Lower leg skin (tissue), 4 donors: ENCODE results near the gene DUSP5. TPM values are rescaled to one million over a fixed set of nuclear protein-coding genes. Genes with fewer than 3 reads are reported as not detected.

Experiments
- DNase-seq, 2 donors: peaks; one replicate each; pipeline ENCODE4 v3.0.0-alpha.2; 2019; ENCODE audit warnings: low spot score in 2 of 2
- H3K4me3 ChIP-seq: fragments of 200-600 bp; sonication (generic); 2 replicates; pipeline ENCODE4 v1.5.1; 2017; ENCODE audit warnings: mild to moderate bottlenecking, low read depth; ENCODE audit not compliant: poor library complexity, severe bottlenecking
- CTCF ChIP-seq, 3 donors: fragments of 450-650 bp; IDR thresholded peaks; one replicate each; pipeline ENCODE4 v1.5.1; 2016; ENCODE audit warnings: antibody characterized with exemption in 3 of 3, mild to moderate bottlenecking in 3 of 3, moderate library complexity in 2 of 3
- POLR2A ChIP-seq, 2 donors: fragments of 450-650 bp; IDR thresholded peaks; one replicate each; pipeline ENCODE4 v1.6.1; 2016 to 2017; ENCODE audit warnings: antibody characterized with exemption in 2 of 2, mild to moderate bottlenecking in 1 of 2, moderate library complexity in 1 of 2
- WGBS, 2 donors: methylation state at CpG; one replicate each; pipeline ENCODE4 v1.1.5; 2018; 5-methylcytosine and 5-hydroxymethylcytosine counted together
- intact Hi-C: fragments of 100-400 bp; cut with DNase I; formaldehyde crosslinking; loops from one replicate; pipeline ENCODE4 v1.15.0; 2023; ENCODE audit warnings: low total_unique reads
- total RNA-seq, 4 donors: library from RNA; depleted of rRNA; stranded (reverse); fragments of >200 nt; gene quantifications; one replicate each; pipeline ENCODE4 v1.1.0, GENCODE V29; 2016

DUSP5 gene
- total RNA-seq, 4 donors from 2014 or later, result 29.8 to 57.2 (median 32.9) TPM

DNA sequence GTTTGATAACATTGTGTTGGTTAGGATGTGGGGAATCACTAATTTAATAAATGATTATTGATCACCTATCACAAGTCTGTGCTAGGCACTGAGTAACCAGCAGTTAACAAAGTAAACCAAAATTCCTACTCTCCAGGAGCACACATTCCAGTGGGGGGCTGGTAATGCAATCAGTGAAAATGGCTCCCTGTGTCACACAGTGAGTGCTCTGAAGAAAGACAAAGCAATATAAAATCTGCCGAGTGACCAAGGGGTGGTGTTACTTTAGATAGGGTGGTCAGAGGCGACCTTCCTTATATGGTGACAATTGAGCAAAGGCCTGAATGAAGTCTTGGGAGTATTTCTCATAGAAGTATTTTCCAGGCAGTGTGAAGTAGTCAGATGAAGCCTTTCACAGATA is 56.2 kb downstream of the DUSP5 start:
- TF ChIP-seq CTCF (IDR thresholded peaks at IDR 0.05), result no peak
- TF ChIP-seq POLR2A (IDR thresholded peaks at IDR 0.05), result no peak
- DNase-seq, result no peak
- no peak overlapping the region for H3K4me3 ChIP-seq
- intact Hi-C loops, result no loop called here
- WGBS, 2 donors, result 40 to 77% methylated on average over 2 of the region's 2 CpGs

DNA sequence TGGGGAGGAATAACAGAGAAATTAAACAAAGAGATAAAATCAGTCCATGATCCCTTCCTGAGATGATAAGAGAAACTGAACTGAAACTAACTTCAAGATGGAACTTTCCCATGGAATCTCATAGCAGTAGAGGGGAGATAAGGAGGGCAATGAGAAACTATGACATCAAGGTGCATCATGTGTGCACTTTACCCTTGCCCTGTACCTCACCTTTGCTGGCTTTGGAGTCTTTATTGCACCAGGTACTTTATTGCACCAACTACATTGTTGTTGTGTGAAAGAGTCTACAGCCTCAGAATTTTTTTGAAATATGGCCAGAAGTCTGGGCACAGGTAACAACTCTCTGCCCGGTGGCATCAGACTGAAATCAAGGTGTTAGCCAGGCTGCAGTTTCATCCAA is 58.6 kb downstream of the DUSP5 start:
- DNase-seq, result no peak
- WGBS, 2 donors, result 76 to 79% methylated on average over 1 of the region's 1 CpG
- H3K4me3 ChIP-seq, result no peak overlapping the region
- no peak for TF ChIP-seq CTCF (IDR thresholded peaks at IDR 0.05)
- no peak for TF ChIP-seq POLR2A (IDR thresholded peaks at IDR 0.05)
- intact Hi-C loops, result no loop called here

DNA sequence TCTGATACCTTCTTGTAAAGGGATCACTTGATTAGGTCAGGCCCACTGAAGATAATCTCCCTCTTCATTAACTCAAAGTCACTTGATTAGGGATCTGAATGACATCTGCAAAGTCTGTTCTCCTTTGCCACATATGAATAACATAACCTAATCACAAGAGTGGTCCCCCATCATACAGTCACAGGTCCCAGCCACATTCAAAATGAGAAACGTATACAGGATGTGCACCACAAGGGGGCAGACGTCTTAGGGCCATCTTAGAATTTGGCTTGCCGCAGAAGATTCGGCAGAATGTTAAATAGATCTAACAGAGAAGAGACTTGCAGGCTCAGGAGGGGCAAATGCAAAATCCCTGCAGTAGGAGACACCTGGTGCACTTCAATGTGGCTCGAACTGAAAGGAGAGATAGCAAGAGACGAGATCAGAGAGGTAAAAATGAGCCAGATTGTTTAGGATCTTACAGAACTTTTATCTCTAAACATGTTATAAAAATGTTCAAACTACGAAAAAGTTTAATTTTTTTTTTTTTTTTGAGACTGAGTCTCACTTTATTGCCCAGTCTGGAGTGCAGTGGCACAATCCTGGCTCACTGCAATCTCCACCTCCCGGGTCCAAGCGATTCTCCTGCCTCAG is 59.4 kb downstream of the DUSP5 start:
- intact Hi-C loops, result no loop called here
- 48 to 54% methylated on average over 9 of the region's 9 CpGs for WGBS, 2 donors
- TF ChIP-seq POLR2A (IDR thresholded peaks at IDR 0.05) (no peak), CTCF (IDR thresholded peaks at IDR 0.05) (no peak)

GRCh38 chr10:110558041-110558440 is 60.3 kb downstream of the DUSP5 start:
- no peak for DNase-seq
- WGBS, 2 donors, result 83 to 85% methylated on average over 3 of the region's 3 CpGs
- TF ChIP-seq CTCF (IDR thresholded peaks at IDR 0.05) (no peak), POLR2A (IDR thresholded peaks at IDR 0.05) (no peak)
- H3K4me3 ChIP-seq, result no peak overlapping the region
- intact Hi-C loops, result no loop called here

More for the DNA sequence above, 59.4 kb downstream of the DUSP5 start:
- no peak overlapping the region for H3K4me3 ChIP-seq
- DNase-seq, result no peak

- H3K4me3 ChIP-seq, result no peak overlapping the region
- TF ChIP-seq CTCF (IDR thresholded peaks at IDR 0.05) (no peak), POLR2A (IDR thresholded peaks at IDR 0.05) (no peak)
- WGBS, 2 donors, result 93 to 96% methylated on average over 8 of the region's 8 CpGs
- intact Hi-C loops, result no loop called here
- no peak for DNase-seq
Measured at GRCh38 chr10:110560012-110560411, 62.3 kb downstream of the DUSP5 start.

Other genes starting within 250 kb of the DUSP5 start
- gene SMNDC1, start 193.0 kb upstream of the DUSP5 start, total RNA-seq, result 10 to 100 TPM in 2 of 4 donors, 1 to 10 TPM in 2; 8.0 to 20.5 (median 10.6) TPM
- gene SMC3, start 69.8 kb downstream of the DUSP5 start, total RNA-seq, result 10 to 100 TPM; 23.7 to 31.6 (median 30.5) TPM
- gene RBM20, start 146.4 kb downstream of the DUSP5 start, total RNA-seq, result 1 to 10 TPM in 3 of 4 donors, under 1 TPM in 1; 0.66 to 6.2 (median 3.5) TPM